NB4 (cell line): ENCODE measurements around the gene AKT1S1.
A peak's percentile ranks its signal among the peaks of the same experiment; 100 is the strongest.

Source experiments
- DNase-seq: peaks from one replicate; pipeline ENCODE4 v3.0.0; 2010; ENCODE audit warnings: low read depth
- H3K4me3 ChIP-seq: one replicate; pipeline ENCODE4 v1.5.1; 2011; ENCODE audit warnings: mild to moderate bottlenecking, low read depth, low read length, moderate library complexity
- CTCF ChIP-seq: IDR thresholded peaks from one replicate; pipeline ENCODE4 v1.5.1; 2012; ENCODE audit warnings: low read depth, low read length
- MAX ChIP-seq: IDR thresholded peaks from 2 replicates; pipeline ENCODE4 v1.6.1; 2011; ENCODE audit warnings: low read depth, low read length
- MYC ChIP-seq: IDR thresholded peaks from 2 replicates; pipeline ENCODE4 v1.6.1; 2011; ENCODE audit warnings: low read depth, low read length
- POLR2A ChIP-seq: IDR thresholded peaks from 2 replicates; pipeline ENCODE4 v1.6.1; 2011; ENCODE audit warnings: mild to moderate bottlenecking; ENCODE audit not compliant: insufficient read length; ENCODE audit errors: extremely low read depth

Gene AKT1S1

GRCh38 chr19:49844138-49845095 is 32.7 kb downstream of the AKT1S1 start:
- H3K4me3 ChIP-seq: no peak overlapping the region
- no peak for TF ChIP-seq CTCF
- no peak for TF ChIP-seq POLR2A
- 0 out of 2 replicates have a peak, but pooled peaks have one; percentile 53 for TF ChIP-seq MAX
- TF ChIP-seq MYC: peak; percentile 76
- DNase-seq: peak; percentile 94

- TF ChIP-seq CTCF: no peak
- no peak for TF ChIP-seq MYC
- TF ChIP-seq POLR2A: no peak
- no peak for TF ChIP-seq MAX
- H3K4me3 ChIP-seq: no peak overlapping the region
Measured at GRCh38 chr19:49843265-49843664, 33.9 kb downstream of the AKT1S1 start.

GRCh38 chr19:49840736-49841249 is 36.4 kb downstream of the AKT1S1 start:
- H3K4me3 ChIP-seq: no peak overlapping the region
- TF ChIP-seq CTCF (no peak), POLR2A (no peak), MYC (no peak), MAX (no peak)
- DNase-seq: no peak

More at GRCh38 chr19:49843265-49843664, 33.9 kb downstream of the AKT1S1 start:
- peak; percentile 83 for DNase-seq

- no peak for DNase-seq
- no peak overlapping the region for H3K4me3 ChIP-seq
- TF ChIP-seq MAX (no peak), MYC (no peak), CTCF (no peak), POLR2A (no peak)
Measured at GRCh38 chr19:49840321-49840720, 36.8 kb downstream of the AKT1S1 start.

- TF ChIP-seq POLR2A: no peak
- TF ChIP-seq CTCF: no peak
- no peak for TF ChIP-seq MAX
- no peak for TF ChIP-seq MYC
- no peak for DNase-seq
- no peak overlapping the region for H3K4me3 ChIP-seq
Measured at GRCh38 chr19:49839713-49840112, 37.4 kb downstream of the AKT1S1 start.
